Natural killer cell (primary cell): ENCODE results near the gene SMIM28. TPM values are rescaled to one million over a fixed set of nuclear protein-coding genes. Genes with fewer than 3 reads are reported as not detected.

Source experiments
- ATAC-seq, 3 donors: fragments of 150-1000 bp in 2 of 3; fragments of 200-7000 bp in 1 of 3; cut with Tn5 transposase; 1 replicate in 1 of 3; 2 replicates in 2 of 3; pipeline ENCODE4 v1.10.0; 2021; ENCODE audit warnings: mild to moderate bottlenecking in 2 of 3, moderate library complexity in 2 of 3
- DNase-seq, 2 donors: peaks; one replicate each; pipeline versions ENCODE4 v3.0.0 to v3.0.0-alpha.2; 2013 to 2021; ENCODE audit warnings: mixed read lengths in 1 of 2
- H3K27ac ChIP-seq: one replicate; pipeline ENCODE4 v1.5.1; 2013; ENCODE audit warnings: mild to moderate bottlenecking, low read length
- H3K27me3 ChIP-seq: one replicate; pipeline ENCODE4 v1.6.1; 2013; ENCODE audit warnings: low read length; ENCODE audit not compliant: control insufficient read depth, insufficient read depth
- H3K36me3 ChIP-seq: one replicate; pipeline ENCODE4 v1.6.1; 2013; ENCODE audit warnings: low read length; ENCODE audit not compliant: control insufficient read depth, insufficient read depth
- H3K4me1 ChIP-seq: one replicate; pipeline ENCODE4 v1.6.1; 2013; ENCODE audit warnings: low read length; ENCODE audit not compliant: control insufficient read depth, insufficient read depth
- H3K4me3 ChIP-seq: one replicate; pipeline ENCODE4 v1.5.1; 2013; ENCODE audit warnings: low read length
- H3K9me3 ChIP-seq: one replicate; pipeline ENCODE4 v1.6.1; 2013; ENCODE audit warnings: low read length; ENCODE audit not compliant: control insufficient read depth, insufficient read depth
- H3K27ac Mint-ChIP-seq, 2 donors: one replicate each; pipeline ENCODE4 v1.8.0; 2022; ENCODE audit warnings: mild to moderate bottlenecking in 2 of 2, mixed read lengths in 2 of 2, moderate library complexity in 1 of 2
- H3K27me3 Mint-ChIP-seq, 2 donors: one replicate each; pipeline ENCODE4 v1.8.0; 2022; ENCODE audit warnings: low read depth in 2 of 2, mixed read lengths in 2 of 2
- H3K36me3 Mint-ChIP-seq: one replicate; pipeline ENCODE4 v1.8.0; 2022; ENCODE audit warnings: mixed read lengths
- H3K4me1 Mint-ChIP-seq, 2 donors: one replicate each; pipeline ENCODE4 v1.8.0; 2022; ENCODE audit warnings: mixed read lengths in 2 of 2
- H3K4me3 Mint-ChIP-seq: one replicate; pipeline ENCODE4 v1.8.0; 2022; ENCODE audit warnings: mild to moderate bottlenecking, moderate library complexity, mixed read lengths
- H3K9me3 Mint-ChIP-seq, 2 donors: one replicate each; pipeline ENCODE4 v1.8.0; 2022; ENCODE audit warnings: mixed read lengths in 2 of 2
- WGBS: methylation state at CpG from one replicate; pipeline ENCODE4 v1.1.7; 2013; ENCODE audit warnings: missing lambda C conversion rate; ENCODE audit not compliant: insufficient coverage; 5-methylcytosine and 5-hydroxymethylcytosine counted together
- intact Hi-C: fragments of 100-400 bp; cut with micrococcal nuclease; formaldehyde crosslinking; loops from one replicate; pipeline ENCODE4 v1.14.2; 2022
- total RNA-seq, 4 donors: library from RNA; stranded (reverse); fragments of 120-200 nt in 1 of 4; gene quantifications; one replicate each; pipeline versions ENCODE4 v1.2.3 to v1.2.4, GENCODE V29; 2013 to 2022
- TF ChIP-seq, protein P1 (sequence below): fragments of 200-600 bp; IDR thresholded peaks from one replicate; pipeline ENCODE4 v1.8.0; 2022; ENCODE audit warnings: antibody characterized with exemption

SMIM28 gene
- total RNA-seq, 3 donors from 2014 or later (not counting 1 experiment from before 2014, with no cell fraction given) = not detected

- intact Hi-C loops = no loop called here
- 86% methylated on average over 8 of the region's 9 CpGs for WGBS
- DNase-seq = no peak
- H3K4me1 Mint-ChIP-seq = no peaks in the 10 kb centered on the region
- H3K27me3 Mint-ChIP-seq = peaks cover 13 to 16% of the 10 kb centered on the region in 2 donors
- ATAC-seq = no peak
- Histone ChIP-seq H3K4me3 (no peak overlapping the region), H3K27me3 (no peaks in the 10 kb centered on the region), H3K27ac (no peak overlapping the region), H3K9me3 (no peaks in the 10 kb centered on the region), H3K36me3 (no peaks in the 10 kb centered on the region), H3K4me1 (no peaks in the 10 kb centered on the region)
- no peaks in the 10 kb centered on the region for H3K9me3 Mint-ChIP-seq
- H3K4me3 Mint-ChIP-seq = no peak overlapping the region
- TF ChIP-seq, protein P1, sequence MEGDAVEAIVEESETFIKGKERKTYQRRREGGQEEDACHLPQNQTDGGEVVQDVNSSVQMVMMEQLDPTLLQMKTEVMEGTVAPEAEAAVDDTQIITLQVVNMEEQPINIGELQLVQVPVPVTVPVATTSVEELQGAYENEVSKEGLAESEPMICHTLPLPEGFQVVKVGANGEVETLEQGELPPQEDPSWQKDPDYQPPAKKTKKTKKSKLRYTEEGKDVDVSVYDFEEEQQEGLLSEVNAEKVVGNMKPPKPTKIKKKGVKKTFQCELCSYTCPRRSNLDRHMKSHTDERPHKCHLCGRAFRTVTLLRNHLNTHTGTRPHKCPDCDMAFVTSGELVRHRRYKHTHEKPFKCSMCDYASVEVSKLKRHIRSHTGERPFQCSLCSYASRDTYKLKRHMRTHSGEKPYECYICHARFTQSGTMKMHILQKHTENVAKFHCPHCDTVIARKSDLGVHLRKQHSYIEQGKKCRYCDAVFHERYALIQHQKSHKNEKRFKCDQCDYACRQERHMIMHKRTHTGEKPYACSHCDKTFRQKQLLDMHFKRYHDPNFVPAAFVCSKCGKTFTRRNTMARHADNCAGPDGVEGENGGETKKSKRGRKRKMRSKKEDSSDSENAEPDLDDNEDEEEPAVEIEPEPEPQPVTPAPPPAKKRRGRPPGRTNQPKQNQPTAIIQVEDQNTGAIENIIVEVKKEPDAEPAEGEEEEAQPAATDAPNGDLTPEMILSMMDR = no peak
- H3K36me3 Mint-ChIP-seq = no peaks in the 10 kb centered on the region
- H3K27ac Mint-ChIP-seq = no peak overlapping the region
These were observed 6.9 kb upstream of the SMIM28 start for GRCh38 chr6:138370631-138371451.

DNA sequence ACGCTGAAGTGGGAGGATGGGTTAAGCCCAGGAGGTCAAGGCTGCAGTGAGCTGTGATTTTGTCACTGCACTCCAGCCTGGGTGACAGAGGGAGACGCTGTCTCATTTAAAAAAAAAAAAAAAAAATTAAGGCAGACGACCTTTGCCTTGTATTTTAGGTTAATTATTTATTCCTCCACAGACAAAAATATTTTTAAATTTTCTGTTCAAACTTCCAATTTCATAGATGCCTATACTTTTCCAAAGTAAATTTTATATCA is 6.3 kb upstream of the SMIM28 start:
- no peaks in the 10 kb centered on the region for H3K9me3 ChIP-seq
- Mint-ChIP-seq H3K27me3 (peaks cover 13% of the 10 kb centered on the region in 2 donors), H3K4me3 (no peak overlapping the region), H3K9me3 (no peaks in the 10 kb centered on the region), H3K36me3 (no peaks in the 10 kb centered on the region), H3K4me1 (no peaks in the 10 kb centered on the region), H3K27ac (no peak overlapping the region)
- WGBS = 81% methylated on average over 2 of the region's 3 CpGs
- no peaks in the 10 kb centered on the region for H3K4me1 ChIP-seq
- H3K36me3 ChIP-seq = no peaks in the 10 kb centered on the region
- no peak overlapping the region for H3K4me3 ChIP-seq
- no peak for DNase-seq
- no peak for ATAC-seq
- no peaks in the 10 kb centered on the region for H3K27me3 ChIP-seq
- TF ChIP-seq, protein P1 = no peak
- intact Hi-C loops = no loop called here
- H3K27ac ChIP-seq = no peak overlapping the region

GRCh38 chr6:138371720-138372119 is 6.0 kb upstream of the SMIM28 start:
- TF ChIP-seq, protein P1 = no peak
- 77% methylated on average over 3 of the region's 3 CpGs for WGBS

More at GRCh38 chr6:138371720-138372119, 6.0 kb upstream of the SMIM28 start:
- no peak overlapping the region for H3K27ac ChIP-seq
- no peaks in the 10 kb centered on the region for H3K27me3 ChIP-seq
- intact Hi-C loops = no loop called here
- no peaks in the 10 kb centered on the region for H3K4me1 ChIP-seq
- ATAC-seq (no peak), DNase-seq (no peak)
- Mint-ChIP-seq H3K36me3 (no peaks in the 10 kb centered on the region), H3K4me3 (no peak overlapping the region), H3K27ac (no peak overlapping the region), H3K27me3 (peaks cover 13% of the 10 kb centered on the region in 2 donors), H3K9me3 (no peaks in the 10 kb centered on the region), H3K4me1 (no peaks in the 10 kb centered on the region)
- H3K4me3 ChIP-seq = no peak overlapping the region
- H3K36me3 ChIP-seq = no peaks in the 10 kb centered on the region
- no peaks in the 10 kb centered on the region for H3K9me3 ChIP-seq
